Mesodermal cell (in vitro differentiated cells): Measurements from ENCODE around the gene PLTP.
"Not testable (repeated sequence)": the region's sequence is repeated elsewhere in the genome, so short reads cannot be mapped to it uniquely, and the experiment has no call there.

Experiments
- H3K27ac ChIP-seq: 2 replicates; pipeline ENCODE4 v1.7.0; 2013; ENCODE audit warnings: mild to moderate bottlenecking, low read depth, low read length, moderate library complexity; ENCODE audit not compliant: severe bottlenecking
- H3K36me3 ChIP-seq: 2 replicates; pipeline ENCODE4 v1.7.1; 2013; ENCODE audit warnings: mild to moderate bottlenecking, low read length, moderate library complexity; ENCODE audit not compliant: control insufficient read depth, insufficient read depth
- H3K4me1 ChIP-seq: one replicate; pipeline ENCODE4 v1.7.1; 2013; ENCODE audit warnings: mild to moderate bottlenecking, low read length; ENCODE audit not compliant: insufficient read depth, control insufficient read depth, poor library complexity, severe bottlenecking
- H3K4me3 ChIP-seq: 2 replicates; pipeline ENCODE4 v1.7.0; 2013; ENCODE audit warnings: low read length, control low read depth, mild to moderate bottlenecking; ENCODE audit not compliant: insufficient read depth, poor library complexity, severe bottlenecking; ENCODE audit errors: extremely low read depth
- H3K9me3 ChIP-seq: 2 replicates; pipeline ENCODE4 v1.7.1; 2013; ENCODE audit warnings: mild to moderate bottlenecking, low read length, moderate library complexity; ENCODE audit not compliant: control insufficient read depth
- WGBS, 2 experiments: methylation state at CpG; one replicate each; pipeline ENCODE4 v1.1.5; 2013; ENCODE audit warnings: missing lambda C conversion rate in 2 of 2; ENCODE audit not compliant: insufficient coverage in 2 of 2; 5-methylcytosine and 5-hydroxymethylcytosine counted together

Gene PLTP

DNA sequence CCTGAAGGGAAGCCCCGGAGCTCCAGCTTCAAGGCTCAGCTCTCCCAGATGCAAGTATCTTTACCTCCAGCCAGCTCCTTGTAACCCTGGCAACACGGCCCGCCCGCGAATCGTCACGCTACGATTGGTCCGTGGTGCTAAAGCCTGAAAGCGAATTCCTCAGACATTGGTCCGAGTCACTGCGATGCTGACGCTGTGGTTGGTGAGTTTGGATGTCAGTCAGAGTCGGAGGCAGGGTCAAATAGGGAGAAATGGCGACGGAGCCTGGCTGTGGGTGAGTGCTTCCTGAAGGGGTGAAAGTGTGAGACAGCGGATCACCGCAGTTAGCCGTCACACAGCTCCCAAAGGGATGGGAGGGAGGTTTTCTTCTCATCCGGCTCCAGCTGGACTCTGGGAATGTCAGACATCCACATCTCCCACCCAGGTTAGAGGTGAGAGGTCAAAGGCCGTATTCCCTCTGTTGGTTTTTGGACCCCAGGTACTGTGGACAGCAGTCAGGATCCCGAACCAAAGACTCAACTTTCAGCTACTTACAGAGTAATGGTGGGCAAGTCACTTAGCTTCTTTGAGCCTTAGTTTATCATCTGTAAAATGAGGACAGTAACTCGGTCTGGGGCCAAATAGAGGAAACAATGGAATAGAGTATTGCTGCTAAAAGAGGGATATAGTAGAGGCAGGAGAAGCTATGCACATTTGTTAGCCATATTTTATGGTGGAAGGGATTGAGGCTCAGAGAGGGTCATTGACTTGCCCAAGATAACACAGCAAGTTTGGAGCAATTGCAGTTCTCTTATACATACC lies 30.8 kb downstream of the PLTP start, which contains the start of gene ZSWIM1:
TSS of gene ZSWIM1 (plus strand) at position 240 of the 801 bp plus-strand sequence. CDS start 1,366 bp downstream, outside the sequence.
- Histone ChIP-seq H3K4me1 (no peaks in the 10 kb centered on the region), H3K4me3 (peak within 1 kb of the TSS; percentile 81), H3K9me3 (no peaks in the 10 kb centered on the region), H3K27ac (peak within 1 kb of the TSS; percentile 75), H3K36me3 (peaks cover 40% of the 10 kb centered on the region)
- 0 to 1% methylated on average over 7 to 17 of the region's 23 CpGs for WGBS, 2 experiments

DNA sequence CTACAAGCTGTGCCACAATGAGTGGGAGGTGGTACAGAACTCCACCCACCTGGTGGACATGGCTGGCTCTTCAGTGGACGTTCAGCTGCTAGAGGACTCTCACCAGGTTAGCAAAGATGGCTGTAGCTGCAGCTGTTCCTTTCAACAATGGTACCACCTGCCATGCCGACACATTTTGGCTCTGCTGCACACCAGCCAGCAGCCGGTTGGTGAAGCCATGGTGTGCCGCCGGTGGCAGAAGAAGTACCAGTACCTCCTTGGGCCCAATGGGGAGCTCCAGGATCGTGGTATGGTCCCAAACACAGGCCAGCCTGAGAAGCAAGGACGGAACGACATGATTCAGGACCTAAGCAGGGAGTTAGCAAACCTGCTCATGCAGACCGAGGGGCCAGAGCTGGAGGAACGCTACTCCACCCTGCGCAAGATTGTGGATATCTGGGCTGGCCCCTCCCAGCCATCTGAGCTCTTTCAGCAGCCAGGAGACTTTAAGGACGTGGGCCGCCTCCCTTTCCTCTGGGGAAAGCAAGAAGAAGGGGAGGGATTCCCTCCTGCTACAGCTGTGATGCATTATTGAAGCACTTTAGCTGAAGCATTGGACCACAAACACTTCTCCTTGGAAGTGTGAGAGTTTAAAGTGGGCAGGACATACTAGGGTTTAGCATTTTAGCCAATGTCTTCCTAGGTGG lies 33.7 kb downstream of the PLTP start:
- no peak overlapping the region for H3K4me3 ChIP-seq
- no peaks in the 10 kb centered on the region for H3K9me3 ChIP-seq
- WGBS, 2 experiments = 90 to 91% methylated on average over 12 to 13 of the region's 13 CpGs
- peaks cover 30% of the 10 kb centered on the region for H3K36me3 ChIP-seq
- H3K4me1 ChIP-seq = no peaks in the 10 kb centered on the region
- H3K27ac ChIP-seq = no peak overlapping the region

DNA sequence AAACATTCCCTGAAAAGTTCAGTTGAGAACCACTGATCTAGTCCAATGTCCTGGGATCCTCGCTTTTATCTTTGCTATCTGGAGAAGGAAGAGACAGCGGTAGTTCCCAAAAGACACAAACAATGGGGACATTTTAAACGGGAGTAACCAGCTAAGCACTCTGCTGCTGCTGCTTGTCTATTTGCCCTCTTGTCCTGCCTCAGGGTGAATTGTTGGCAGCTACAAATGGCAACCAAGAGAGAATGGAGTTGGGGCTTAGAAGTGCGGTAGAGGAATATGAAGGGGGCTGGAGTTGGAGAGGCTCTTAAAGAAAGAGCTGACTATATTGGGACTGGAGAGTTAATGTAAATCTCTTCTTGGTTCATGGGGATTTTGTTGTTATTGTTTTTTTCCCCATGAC lies 37.4 kb downstream of the PLTP start:
- Histone ChIP-seq H3K36me3 (peaks cover 16% of the 10 kb centered on the region), H3K9me3 (no peaks in the 10 kb centered on the region), H3K4me3 (no peak overlapping the region), H3K4me1 (no peaks in the 10 kb centered on the region), H3K27ac (no peak overlapping the region)
- WGBS, 2 experiments = 89 to 94% methylated on average over 3 to 4 of the region's 4 CpGs

DNA sequence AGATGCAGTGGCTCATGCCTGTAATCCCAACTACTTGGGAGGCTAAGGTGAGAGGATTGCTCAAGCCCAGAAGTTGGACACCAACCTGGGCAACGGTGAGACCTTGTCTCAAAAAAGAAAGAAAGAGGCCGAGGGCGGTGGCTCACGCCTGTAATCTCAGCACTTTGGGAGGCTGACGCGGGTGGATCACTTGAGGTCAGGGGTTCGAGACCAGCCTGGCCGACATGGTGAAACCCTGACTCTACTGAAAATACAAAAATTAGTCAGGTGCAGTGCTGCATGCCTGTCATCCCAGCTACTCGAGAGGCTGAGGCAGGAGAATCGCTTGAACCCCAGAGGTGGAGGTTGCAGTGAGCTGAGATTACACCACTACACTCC lies 37.9 kb downstream of the PLTP start:
- not testable (repeated sequence) for H3K9me3 ChIP-seq, H3K4me3 ChIP-seq, H3K27ac ChIP-seq, H3K4me1 ChIP-seq
- H3K36me3 ChIP-seq = peaks cover 16% of the 10 kb centered on the region
- WGBS, 2 experiments = 95% methylated on average over 10 of the region's 10 CpGs

DNA sequence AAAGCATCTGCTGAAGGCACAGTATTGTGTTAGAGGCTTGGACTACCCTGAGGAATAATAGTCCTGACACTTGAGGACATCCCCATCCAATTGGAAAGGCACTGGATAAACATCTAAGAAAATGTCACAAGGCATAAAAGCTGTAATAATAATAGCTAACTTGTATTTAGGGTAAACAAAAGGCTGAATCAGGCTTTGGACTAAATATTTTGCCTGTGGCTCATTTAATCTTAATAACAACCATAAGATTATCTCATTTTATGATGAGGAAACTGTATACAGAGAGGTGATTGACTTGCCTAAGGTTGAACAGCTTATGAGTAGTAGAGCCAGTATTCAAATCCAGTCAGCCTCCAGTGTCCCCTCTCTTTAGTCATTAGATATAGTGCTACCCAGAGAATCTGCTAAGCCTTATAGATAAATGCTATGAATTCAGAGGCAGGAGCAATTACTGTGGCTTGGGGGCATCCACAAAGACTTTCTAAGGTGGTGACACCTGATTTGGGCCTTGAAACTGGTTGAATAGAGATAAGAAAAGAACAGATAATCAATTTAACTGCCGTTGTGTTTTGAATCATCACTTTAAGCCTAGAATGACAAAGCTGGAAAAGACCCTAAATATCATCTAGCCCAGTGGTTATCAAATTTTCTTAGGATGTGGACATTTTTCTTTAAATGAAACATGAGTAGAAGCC lies 38.4 kb downstream of the PLTP start:
- Histone ChIP-seq H3K4me3 (no peak overlapping the region), H3K36me3 (peaks cover 16% of the 10 kb centered on the region), H3K4me1 (no peaks in the 10 kb centered on the region), H3K27ac (no peak overlapping the region), H3K9me3 (no peaks in the 10 kb centered on the region)
- WGBS, 2 experiments = 88% methylated on average over 1 of the region's 1 CpG; no CpG with 5 or more reads in 1 of the 2 experiments

DNA sequence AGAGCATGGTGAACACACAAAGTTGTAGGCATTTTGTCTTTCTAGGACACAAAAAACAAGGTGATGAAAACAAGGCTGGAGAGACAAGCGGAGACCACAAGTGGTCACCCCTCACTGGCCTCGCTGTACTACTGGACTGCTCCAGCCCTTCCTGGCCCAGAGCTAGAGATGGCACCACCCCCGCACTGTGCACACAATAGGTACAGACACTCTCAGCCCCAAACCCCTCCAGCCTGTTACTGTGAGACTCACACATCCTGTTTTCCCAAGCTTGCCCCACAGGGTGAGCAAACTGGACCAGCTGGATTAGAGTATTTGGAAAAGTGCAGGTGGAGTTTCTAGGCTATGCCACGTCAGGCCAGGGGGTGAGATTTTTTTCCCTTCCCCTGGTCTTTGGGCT lies 39.3 kb downstream of the PLTP start:
- H3K4me3 ChIP-seq = no peak overlapping the region
- 86 to 100% methylated on average over 1 to 2 of the region's 4 CpGs for WGBS, 2 experiments
- H3K36me3 ChIP-seq = peaks cover 12% of the 10 kb centered on the region
- no peaks in the 10 kb centered on the region for H3K4me1 ChIP-seq
- no peaks in the 10 kb centered on the region for H3K9me3 ChIP-seq
- H3K27ac ChIP-seq = no peak overlapping the region

DNA sequence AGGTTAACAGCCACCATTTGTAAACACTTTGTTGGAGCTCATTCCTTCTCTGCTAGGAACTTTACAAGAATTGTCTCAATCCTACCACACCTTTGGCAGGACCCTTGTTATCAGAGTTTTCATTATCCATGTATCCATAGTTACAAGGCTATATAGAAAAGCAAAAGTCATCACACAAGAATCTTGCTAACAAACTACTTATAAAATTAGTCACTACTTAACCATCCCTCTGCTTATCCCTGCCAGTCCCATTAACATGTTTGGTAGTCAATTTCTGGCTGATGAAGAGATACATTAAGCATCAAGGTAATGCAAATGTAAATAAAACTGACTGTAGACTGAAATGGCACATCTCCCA lies 44.2 kb downstream of the PLTP start:
- no peaks in the 10 kb centered on the region for H3K36me3 ChIP-seq
- H3K4me3 ChIP-seq = no peak overlapping the region
- H3K27ac ChIP-seq = no peak overlapping the region
- no peaks in the 10 kb centered on the region for H3K4me1 ChIP-seq
- H3K9me3 ChIP-seq = no peaks in the 10 kb centered on the region

DNA sequence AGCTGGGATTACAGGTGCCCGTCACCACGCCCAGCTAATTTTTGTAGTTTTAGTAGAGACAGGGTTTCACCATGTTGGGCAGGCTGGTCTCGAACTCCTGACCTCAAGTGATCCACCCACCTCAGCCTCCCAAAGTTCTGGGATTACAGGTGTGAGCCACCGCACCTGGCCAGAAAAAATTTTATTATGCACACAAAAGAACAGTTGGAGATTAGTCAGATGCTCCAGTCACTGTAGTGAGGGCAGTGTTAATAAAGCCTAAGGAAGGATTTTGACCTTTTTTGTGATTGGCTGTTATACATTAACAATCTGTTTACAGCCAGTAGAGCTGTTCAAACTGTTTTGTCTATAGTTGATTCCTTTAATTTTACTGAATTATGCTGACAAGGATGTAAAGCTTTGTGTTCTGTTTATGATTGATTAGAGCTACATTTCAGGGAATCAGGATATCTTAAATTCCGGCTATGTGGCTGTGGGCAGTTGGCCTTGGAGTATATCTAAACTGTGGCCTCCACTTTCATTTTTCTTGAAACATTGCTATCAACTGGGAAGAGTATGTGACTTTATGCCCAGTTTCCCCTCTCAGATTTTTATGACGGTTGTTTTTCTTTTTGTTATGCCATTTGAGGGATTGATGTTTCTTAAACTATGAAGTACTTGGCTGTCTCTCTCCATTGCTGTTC lies 44.7 kb downstream of the PLTP start:
- Histone ChIP-seq H3K9me3 (no peaks in the 10 kb centered on the region), H3K4me3 (no peak overlapping the region), H3K4me1 (no peaks in the 10 kb centered on the region), H3K27ac (no peak overlapping the region), H3K36me3 (no peaks in the 10 kb centered on the region)
- WGBS, 2 experiments = 87 to 100% methylated on average over 2 of the region's 6 CpGs

DNA sequence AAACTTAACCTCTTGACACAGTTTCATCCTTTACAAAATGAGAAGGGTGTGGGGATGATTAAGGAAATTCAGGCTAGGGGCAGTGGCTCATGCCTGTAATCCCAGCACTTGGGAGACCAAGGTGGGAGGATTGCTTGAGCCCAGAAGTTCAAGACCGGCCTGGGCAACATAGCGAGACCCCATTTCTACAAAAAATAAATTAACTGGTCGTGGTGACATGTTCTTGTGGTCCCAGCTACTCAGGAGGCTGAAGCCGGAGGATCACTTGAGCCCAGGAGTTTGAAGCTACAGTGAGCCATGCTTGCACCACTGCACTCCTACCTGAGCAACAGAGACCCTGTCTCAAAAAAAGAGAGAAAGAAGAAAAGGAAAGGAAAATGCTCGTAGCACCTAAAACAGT lies 45.5 kb downstream of the PLTP start:
- H3K9me3 ChIP-seq = no peaks in the 10 kb centered on the region
- H3K4me1 ChIP-seq = no peaks in the 10 kb centered on the region
- no peak overlapping the region for H3K27ac ChIP-seq
- no peak overlapping the region for H3K4me3 ChIP-seq
- 90 to 100% methylated on average over 1 to 5 of the region's 5 CpGs for WGBS, 2 experiments
- H3K36me3 ChIP-seq = no peaks in the 10 kb centered on the region

DNA sequence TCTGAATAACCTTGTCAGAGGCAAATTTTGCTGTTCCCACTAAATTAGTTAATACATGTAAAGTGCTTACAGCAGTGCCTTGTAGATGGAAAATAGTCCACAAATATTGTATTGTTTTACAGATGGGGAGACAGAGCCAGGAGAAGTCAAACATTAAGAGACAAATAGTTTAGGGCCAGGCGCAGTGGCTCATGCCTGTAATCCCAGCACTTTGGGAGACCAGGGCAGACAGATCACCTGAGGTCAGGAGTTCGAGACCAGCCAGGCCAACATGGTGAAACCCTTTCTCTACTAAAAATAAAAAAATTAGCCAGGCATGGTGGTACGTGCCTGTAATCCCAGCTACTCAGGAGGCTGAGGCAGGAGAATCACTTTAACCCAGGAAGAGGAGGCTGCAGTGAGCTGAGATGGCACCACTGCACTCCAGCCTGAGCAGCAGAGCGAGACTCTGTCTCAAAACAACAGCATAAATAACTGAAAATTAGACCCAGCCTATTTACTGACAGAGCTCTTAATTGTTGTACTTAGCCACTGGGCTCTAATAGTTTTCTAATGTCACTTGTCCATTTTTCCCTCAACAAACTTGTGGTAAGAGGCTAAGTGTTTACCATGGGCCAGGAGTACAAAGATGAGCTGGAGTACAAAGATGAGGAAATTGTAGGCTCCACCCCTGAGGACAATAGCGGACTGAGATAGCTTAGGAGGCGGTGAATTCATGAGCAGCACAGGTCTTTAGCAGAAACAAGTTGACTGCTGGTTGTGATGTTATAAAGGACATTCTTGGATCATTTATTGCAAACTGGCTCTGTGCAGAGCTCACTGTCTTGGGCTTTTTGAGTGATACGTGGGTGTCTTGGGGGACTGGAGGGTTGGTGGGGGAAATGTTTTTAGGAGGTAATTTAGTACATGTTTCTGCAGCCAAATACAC lies 48.1 kb downstream of the PLTP start:
- H3K4me3 ChIP-seq = no peak overlapping the region
- H3K9me3 ChIP-seq = no peaks in the 10 kb centered on the region
- H3K4me1 ChIP-seq = no peaks in the 10 kb centered on the region
- no peak overlapping the region for H3K27ac ChIP-seq
- no peaks in the 10 kb centered on the region for H3K36me3 ChIP-seq
- WGBS, 2 experiments = 93% methylated on average over 4 to 6 of the region's 7 CpGs
